GM19324 (cell line): ENCODE measurements around the gene NPTX1.
"Not testable (repeated sequence)": the region's sequence is repeated elsewhere in the genome, so short reads cannot be mapped to it uniquely, and the experiment has no call there.

Source experiments
- ATAC-seq: cut with Tn5 transposase; IDR thresholded peaks from one replicate; pipeline ENCODE4 v1.9.1; 2021; ENCODE audit warnings: mild to moderate bottlenecking, moderate library complexity; ENCODE audit not compliant: unreplicated experiment, low FRiP score

Gene NPTX1

GRCh38 chr17:80475910-80476876 is at the start of gene NPTX1:
TSS of gene NPTX1 (minus strand) at chr17:80476607. CDS start at chr17:80476446, 161 bp downstream.
- ATAC-seq, result no peak

GRCh38 chr17:80523956-80524712 is 47.7 kb upstream of the NPTX1 start:
- no peak for ATAC-seq

GRCh38 chr17:80523054-80523744 is 46.8 kb upstream of the NPTX1 start:
- no peak for ATAC-seq

DNA sequence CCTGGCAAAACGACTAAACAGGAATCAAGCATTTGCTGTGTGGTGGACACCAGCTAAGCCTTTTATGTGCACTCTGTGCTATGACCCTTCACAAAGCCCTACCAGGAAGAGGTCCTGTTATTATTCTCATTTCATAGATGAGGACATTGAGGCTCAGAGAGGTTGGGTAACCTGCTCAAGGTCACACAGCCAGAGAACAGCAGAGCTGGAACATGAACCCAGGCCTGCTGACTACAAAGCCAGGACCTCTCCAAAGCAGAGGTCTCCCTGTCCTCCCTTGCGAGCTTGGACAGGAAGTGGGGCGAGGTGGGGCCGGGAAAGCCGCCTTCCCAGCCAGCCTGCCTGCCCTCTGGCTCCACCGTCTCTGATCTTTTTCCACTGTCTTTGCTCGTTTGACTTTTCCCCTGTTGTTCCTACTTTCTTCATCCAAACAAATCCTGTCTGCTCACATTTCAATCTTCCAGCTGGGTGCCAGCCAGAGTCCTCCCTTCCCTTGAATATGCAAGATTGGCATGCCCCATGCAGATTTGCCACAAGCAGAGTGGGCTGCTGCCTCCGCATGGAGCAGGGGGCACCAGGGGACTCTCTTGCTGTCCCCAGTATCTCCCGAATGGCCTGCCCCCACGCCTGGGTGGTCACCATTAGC is 44.5 kb upstream of the NPTX1 start:
- no peak for ATAC-seq

- no peak for ATAC-seq
These were observed 42.8 kb upstream of the NPTX1 start for GRCh38 chr17:80519091-80519781.

GRCh38 chr17:80518392-80518791 is 42.0 kb upstream of the NPTX1 start:
- no peak for ATAC-seq

GRCh38 chr17:80517641-80518040 is 41.2 kb upstream of the NPTX1 start:
- ATAC-seq, result no peak

DNA sequence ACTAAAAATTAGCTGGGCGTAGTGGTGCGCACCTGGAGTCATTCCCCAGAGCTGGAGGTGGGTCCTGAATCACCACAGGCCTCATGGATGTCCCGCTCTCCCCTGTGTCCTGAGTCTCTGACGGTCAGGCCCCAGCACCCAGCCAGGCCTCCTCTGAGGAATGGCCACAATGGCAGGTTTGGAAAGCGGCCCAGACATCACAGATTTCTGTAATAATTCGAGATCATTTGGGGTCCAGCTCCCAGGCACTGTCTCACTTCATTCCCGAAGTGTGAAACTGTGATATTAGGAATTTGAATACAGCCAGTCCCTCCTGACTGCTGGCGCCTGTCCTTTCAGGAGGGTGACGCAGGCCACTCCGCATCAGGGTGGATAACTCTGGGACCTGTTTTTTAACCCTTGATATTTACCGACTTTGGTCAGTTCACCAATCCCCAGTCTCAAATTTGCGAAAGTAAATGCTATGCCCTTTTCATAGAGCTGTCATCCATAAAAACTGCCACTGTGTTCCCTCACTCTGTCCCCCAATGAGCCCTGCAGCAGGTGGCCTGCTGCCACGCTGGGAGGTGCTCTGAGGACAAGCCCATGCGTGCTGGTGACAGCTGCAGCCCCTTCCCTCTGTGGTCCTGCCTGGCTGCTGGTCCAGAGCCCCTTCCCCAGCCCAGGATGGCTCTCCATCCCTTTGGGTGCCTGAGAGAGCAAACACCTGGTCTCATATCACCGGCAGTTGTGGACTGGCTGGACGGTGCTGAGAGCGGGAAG is 39.9 kb upstream of the NPTX1 start:
- no peak for ATAC-seq

- ATAC-seq, result no peak
These were observed 37.5 kb upstream of the NPTX1 start for GRCh38 chr17:80513892-80514291.

DNA sequence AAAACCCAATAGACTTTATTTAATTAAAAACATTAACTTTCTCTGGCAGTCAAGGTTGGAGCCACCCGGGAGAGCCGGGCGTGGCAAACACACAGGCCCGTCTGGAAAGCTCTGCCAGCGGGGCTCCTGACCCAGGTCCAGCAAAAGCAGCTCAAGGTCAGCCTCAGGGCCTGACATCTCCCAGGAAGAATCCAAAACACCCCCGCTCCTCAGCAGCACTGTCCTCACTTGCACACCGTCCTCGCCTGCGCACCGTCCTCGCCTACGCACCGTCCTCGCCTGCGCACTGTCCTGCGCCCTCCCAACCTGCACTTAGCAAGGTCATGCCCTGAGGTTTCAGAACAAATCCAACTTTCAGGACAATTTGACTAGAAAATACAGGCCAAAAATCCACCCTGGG is 36.8 kb upstream of the NPTX1 start:
- ATAC-seq, result no peak

- no peak for ATAC-seq
These were observed 35.8 kb upstream of the NPTX1 start for GRCh38 chr17:80512233-80512632.

DNA sequence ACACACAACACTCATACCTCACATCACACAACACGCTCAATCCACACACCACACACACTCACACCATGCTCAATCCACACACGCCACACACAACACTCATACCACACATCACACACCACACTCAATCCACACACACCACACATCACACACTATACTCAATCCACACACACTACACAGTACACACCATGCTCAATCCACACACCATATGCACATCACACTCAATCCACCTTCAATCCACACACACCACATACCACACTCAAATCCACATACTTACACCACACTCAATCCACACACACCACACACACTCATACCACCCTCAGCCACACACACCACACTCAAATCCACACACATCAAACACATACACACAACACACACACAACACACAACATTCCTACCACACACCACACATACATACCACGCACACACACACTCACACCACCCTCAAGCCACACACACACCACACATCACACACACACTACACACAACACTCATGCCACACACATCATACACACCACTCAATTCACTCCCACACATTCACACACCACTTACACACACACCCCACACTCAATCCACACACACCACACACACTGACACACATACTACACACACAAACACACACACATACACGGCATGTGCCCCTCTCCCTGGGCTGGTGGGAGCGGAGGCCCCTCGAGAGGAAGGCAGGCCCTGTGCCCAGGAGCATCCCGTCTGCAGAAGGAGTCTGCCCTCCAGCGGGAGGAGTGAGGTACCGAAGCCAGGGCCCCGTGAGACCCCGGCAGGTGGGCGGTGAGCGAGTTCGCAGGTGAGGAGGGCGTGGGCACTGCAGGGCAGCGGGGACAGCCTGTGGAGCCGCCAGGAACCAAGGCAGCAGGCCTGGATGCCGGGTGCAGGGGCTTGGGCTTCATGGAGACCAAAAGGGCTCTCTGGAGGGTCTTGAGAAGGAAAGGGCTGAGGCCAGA is 35.1 kb upstream of the NPTX1 start:
- ATAC-seq, result no peak

DNA sequence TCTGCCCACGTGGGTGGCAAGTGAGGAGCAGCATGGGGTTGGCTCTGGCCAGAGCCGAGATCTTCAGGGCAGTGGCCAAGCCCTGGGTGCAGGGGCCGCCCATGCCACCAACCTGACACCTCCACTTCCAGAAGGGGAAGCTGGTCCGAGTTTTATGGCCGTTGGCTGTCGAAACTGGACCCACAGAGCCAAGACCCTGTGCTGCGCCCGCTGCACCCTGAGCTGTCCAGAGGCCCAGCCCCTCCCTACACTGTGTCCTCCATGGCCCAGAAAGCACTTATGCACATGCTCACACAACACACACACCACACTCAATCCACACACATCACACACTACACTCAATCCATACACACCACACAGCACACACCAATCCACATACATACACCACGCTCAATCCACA is 34.4 kb upstream of the NPTX1 start:
- no peak for ATAC-seq

DNA sequence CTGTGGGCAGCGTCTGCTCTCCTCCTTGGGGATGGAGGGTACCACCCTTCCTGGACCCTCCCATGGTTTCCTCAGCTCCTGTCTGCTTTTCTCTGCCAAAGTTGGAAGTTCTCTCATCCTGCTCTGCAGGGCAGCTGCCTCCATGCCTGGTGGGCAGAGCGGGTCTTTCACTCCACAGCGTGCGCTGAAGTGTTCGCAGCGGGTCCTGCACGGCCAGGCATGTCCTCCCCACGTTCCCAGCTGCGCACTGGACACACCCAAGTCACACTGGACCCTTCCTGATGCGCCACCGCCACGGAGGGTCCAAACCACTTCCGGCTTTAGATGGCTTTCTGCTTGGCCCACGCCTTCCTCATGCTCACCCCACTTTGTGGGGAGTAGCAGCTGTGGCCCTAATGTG is 33.7 kb upstream of the NPTX1 start:
- no peak for ATAC-seq

DNA sequence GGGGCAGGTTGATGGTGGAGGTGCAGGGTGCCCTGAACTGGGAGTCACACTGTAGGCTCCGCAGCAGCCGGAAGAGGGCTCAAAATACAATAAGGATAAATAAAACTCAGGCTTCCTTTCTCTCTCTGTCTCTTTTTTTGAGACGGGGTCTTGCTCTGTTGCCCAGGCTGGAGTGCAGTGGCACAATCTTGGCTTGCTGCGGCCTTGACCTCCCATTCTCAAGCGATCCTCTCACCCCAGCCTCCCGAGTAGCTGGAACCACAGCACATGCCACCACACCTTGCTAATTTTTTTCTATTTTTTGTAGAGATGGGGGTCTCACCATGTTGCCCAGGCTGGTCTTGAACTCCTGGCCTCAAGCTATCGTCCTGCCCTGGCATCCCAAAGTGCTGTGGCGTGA is 32.9 kb upstream of the NPTX1 start:
- no peak for ATAC-seq

DNA sequence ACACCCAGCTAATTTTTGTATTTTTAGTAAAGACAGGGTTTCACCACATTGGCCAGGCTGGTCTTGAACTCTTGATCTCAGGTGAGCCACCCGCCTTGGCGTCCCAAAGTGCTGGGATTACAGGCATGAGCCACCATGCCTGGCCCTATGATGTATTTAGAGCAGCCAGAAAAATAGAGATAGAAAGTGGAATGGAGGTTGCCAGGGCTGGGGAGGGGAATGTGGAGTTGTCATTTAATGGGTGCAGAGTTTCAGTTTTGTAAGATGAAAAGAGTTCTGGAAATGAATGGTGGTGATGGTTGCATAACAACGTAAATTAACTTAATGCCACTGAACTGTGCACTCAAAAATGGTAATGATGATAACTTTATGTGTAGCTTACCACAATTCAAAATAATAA is 31.6 kb upstream of the NPTX1 start:
- ATAC-seq, result no peak

DNA sequence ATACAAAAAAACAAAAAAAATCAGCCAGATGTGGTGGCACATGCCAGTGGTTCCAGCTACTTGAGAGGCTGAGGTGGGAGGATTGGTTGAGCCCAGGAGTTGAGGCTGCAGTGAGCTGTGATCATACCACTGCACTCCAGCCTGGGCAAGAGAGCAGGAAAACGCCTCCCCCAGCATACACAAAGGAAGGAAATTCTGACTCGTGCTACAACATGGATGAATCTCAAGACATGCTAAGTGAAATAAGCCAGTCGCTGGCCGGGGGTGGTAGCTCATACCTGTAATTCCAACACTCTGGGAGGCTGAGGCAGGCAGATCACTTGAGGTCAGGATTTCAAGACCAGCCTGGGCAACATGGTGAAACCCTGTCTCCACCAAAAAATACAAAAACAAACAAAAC is 30.8 kb upstream of the NPTX1 start:
- not testable (repeated sequence) for ATAC-seq
